K562 (cell line): ENCODE measurements around the gene AFM. TPM values are rescaled to one million over a fixed set of nuclear protein-coding genes. Genes with fewer than 3 reads are reported as not detected.

Experiments
- ATAC-seq: fragments of 200-7000 bp; cut with Tn5 transposase; 3 replicates; pipeline ENCODE4 v1.9.1; 2020; ENCODE audit warnings: moderate library complexity
- BruUV-seq: library from RNA; stranded (reverse); fragments of 400-500 nt; replicated peaks from 2 replicates; lab custom pipeline; 2021; lab: Mats Ljungman, UMichigan
- CTCF ChIA-PET: fragments of 300-600 bp; formaldehyde crosslinking; extraction: SDS; loops from one replicate; lab custom pipeline; 2021; ENCODE audit warnings: low intra/inter-chr PET ratio; lab: Yijun Ruan, JAX
- POLR2A ChIA-PET: fragments of 300-600, 350-650 bp; sonication (Branson Sonifier 250); formaldehyde crosslinking; extraction: SDS; loops from one replicate; lab custom pipeline; 2021; ENCODE audit warnings: antibody characterized with exemption, inconsistent platforms; lab: Yijun Ruan, JAX
- DNase-seq, 4 experiments: peaks; one replicate each; pipeline versions ENCODE4 v3.0.0 to v3.0.0-alpha.2; 2011 to 2018; ENCODE audit warnings: low spot score in 3 of 4, mixed read lengths in 3 of 4; ENCODE audit errors: extremely low read depth in 1 of 4
- FAIRE-seq: peaks from 2 replicates; lab custom pipeline; 2011; peaks lifted over from hg19 to GRCh38; lab: Jason Lieb, UNC
- H2AFZ ChIP-seq: 2 replicates; pipeline ENCODE4 v1.6.0; 2011; ENCODE audit warnings: low read depth, low read length, control low read depth, inconsistent platforms
- H3K27ac ChIP-seq: fragments of 200-600 bp; 3 replicates; pipeline ENCODE4 v1.8.0; 2011; ENCODE audit warnings: low read depth, mild to moderate bottlenecking, control low read depth, inconsistent platforms, low read length, moderate library complexity, mixed read lengths; ENCODE audit errors: extremely low read depth
- H3K27me3 ChIP-seq, 2 experiments: fragments of 300-600 bp in 1 of 2; 2 replicates in 1 of 2; 3 replicates in 1 of 2; pipeline versions ENCODE4 v1.6.0 to v1.8.0; 2011; ENCODE audit warnings: inconsistent platforms in 2 of 2, low read length in 2 of 2, mild to moderate bottlenecking in 1 of 2, mixed read lengths in 1 of 2, moderate library complexity in 1 of 2; ENCODE audit not compliant: control insufficient read depth in 2 of 2, insufficient read depth in 2 of 2
- H3K36me3 ChIP-seq: fragments of 300-600 bp; 3 replicates; pipeline ENCODE4 v1.8.0; 2011; ENCODE audit warnings: mild to moderate bottlenecking, low read length, inconsistent platforms; ENCODE audit not compliant: control insufficient read depth, insufficient read depth
- H3K4me1 ChIP-seq, 2 experiments: fragments of 200-600 bp in 1 of 2; replicated peaks in 1 of 2; 2 replicates in 1 of 2; 3 replicates in 1 of 2; pipeline versions ENCODE4 v1.5.1 to v1.8.0; 2011; ENCODE audit warnings: inconsistent platforms in 2 of 2, low read length in 2 of 2, mild to moderate bottlenecking in 1 of 2, mixed read lengths in 1 of 2, moderate library complexity in 1 of 2; ENCODE audit not compliant: control insufficient read depth in 2 of 2, insufficient read depth in 2 of 2
- H3K4me2 ChIP-seq: 2 replicates; pipeline ENCODE4 v1.6.1; 2011; ENCODE audit warnings: low read length, control low read depth, inconsistent platforms, mixed read lengths; ENCODE audit not compliant: insufficient read depth
- H3K4me3 ChIP-seq: fragments of 200-600 bp; sonication (generic), shearing (Covaris generic); 2 replicates; pipeline ENCODE4 v1.5.1; 2016; ENCODE audit warnings: control low read depth, inconsistent platforms
- H3K79me2 ChIP-seq: fragments of 200-600 bp; 3 replicates; pipeline ENCODE4 v1.8.0; 2011; ENCODE audit warnings: low read length, inconsistent platforms; ENCODE audit not compliant: control insufficient read depth, insufficient read depth
- H3K9ac ChIP-seq, 2 experiments: 2 replicates each; pipeline versions ENCODE4 v1.6.0 to v1.6.1; 2011; ENCODE audit warnings: low read depth in 2 of 2, low read length in 2 of 2, control low read depth in 1 of 2, inconsistent platforms in 1 of 2, mild to moderate bottlenecking in 1 of 2, mixed read lengths in 1 of 2; ENCODE audit not compliant: insufficient read depth in 1 of 2
- H3K9me1 ChIP-seq: one replicate; pipeline ENCODE4 v1.6.0; 2011; ENCODE audit warnings: inconsistent platforms, mild to moderate bottlenecking, low read length, moderate library complexity; ENCODE audit not compliant: control insufficient read depth, insufficient read depth
- H3K9me3 ChIP-seq: replicated peaks from 2 replicates; pipeline ENCODE4 v1.5.1; 2011; ENCODE audit warnings: low read depth, low read length, inconsistent platforms; ENCODE audit not compliant: control insufficient read depth, insufficient read depth
- H4K20me1 ChIP-seq: replicated peaks from 2 replicates; pipeline ENCODE4 v1.6.1; 2011; ENCODE audit warnings: low read length, inconsistent platforms, mixed read lengths; ENCODE audit not compliant: control insufficient read depth, insufficient read depth
- CCNT2 ChIP-seq: IDR thresholded peaks from 2 replicates; pipeline ENCODE4 v1.6.1; 2011; ENCODE audit warnings: borderline replicate concordance, low read depth, mild to moderate bottlenecking, moderate library complexity, mixed read lengths, low read length; ENCODE audit not compliant: insufficient read length; ENCODE audit errors: extremely low read depth
- DLX4 ChIP-seq: fragments of 250-450 bp; sonication (Bioruptor Pico); IDR thresholded peaks from 2 replicates; pipeline ENCODE4 v1.6.1; 2021; ENCODE audit warnings: mild to moderate bottlenecking
- ESRRB ChIP-seq: fragments of 250-450 bp; sonication (Bioruptor Pico); IDR thresholded peaks from 2 replicates; pipeline ENCODE4 v1.5.0; 2020; ENCODE audit warnings: mild to moderate bottlenecking, moderate library complexity, borderline replicate concordance
- FOXM1 ChIP-seq, 2 experiments: fragments of 450-650 bp in 1 of 2; sonication (generic) in 1 of 2; formaldehyde crosslinking in 1 of 2; IDR thresholded peaks; 2 replicates each; pipeline versions ENCODE4 v1.6.1 to v1.9.0; 2017 to 2022; ENCODE audit warnings: low read depth in 2 of 2, mild to moderate bottlenecking in 2 of 2, missing genetic modification reagents in 1 of 2, moderate library complexity in 1 of 2
- FUS ChIP-seq: fragments of 200-400 bp; formaldehyde crosslinking; optimal IDR thresholded peaks from 2 replicates; pipeline ENCODE3; 2017; ENCODE audit warnings: low read depth, low read length
- HMG20A ChIP-seq: fragments of 450-650 bp; formaldehyde crosslinking; conservative IDR thresholded peaks from 2 replicates; pipeline ENCODE4 v1.4.0; 2020; ENCODE audit warnings: mild to moderate bottlenecking, mixed read lengths
- NFATC3 ChIP-seq: fragments of 450-650 bp; IDR thresholded peaks from 2 replicates; pipeline ENCODE4 v1.6.1; 2017; ENCODE audit warnings: mild to moderate bottlenecking
- NFIX ChIP-seq: fragments of 250-450 bp; sonication (Bioruptor Pico); IDR thresholded peaks from 2 replicates; pipeline ENCODE4 v1.4.0; 2020; ENCODE audit warnings: low read depth, mild to moderate bottlenecking, moderate library complexity
- NKRF ChIP-seq: fragments of 450-650 bp; IDR thresholded peaks from 2 replicates; pipeline ENCODE4 v1.6.1; 2016; ENCODE audit warnings: borderline replicate concordance
- SAFB2 ChIP-seq: fragments of 200-400 bp; formaldehyde crosslinking; IDR thresholded peaks from 2 replicates; pipeline ENCODE4 v1.6.1; 2018; ENCODE audit warnings: borderline replicate concordance, low read length, low read depth, moderate library complexity; ENCODE audit not compliant: severe bottlenecking
- SMARCB1 ChIP-seq: IDR thresholded peaks from 2 replicates; pipeline ENCODE4 v1.6.1; 2011; ENCODE audit warnings: improper control_type of control experiment, low read depth; ENCODE audit not compliant: insufficient read length
- TEAD2 ChIP-seq: fragments of 450-650 bp; IDR thresholded peaks from 2 replicates; pipeline ENCODE4 v1.6.1; 2016; ENCODE audit warnings: missing genetic modification characterization, control low read depth, missing compliant biosample characterization
- ZBTB9 ChIP-seq: fragments of 450-650 bp; formaldehyde crosslinking; IDR thresholded peaks from 2 replicates; pipeline ENCODE4 v1.4.0; 2020; ENCODE audit warnings: mild to moderate bottlenecking, moderate library complexity
- ZHX1 ChIP-seq: fragments of 150-350 bp; conservative IDR thresholded peaks from 2 replicates; pipeline ENCODE4 v1.6.1; 2014; ENCODE audit warnings: low read length
- ZNF444 ChIP-seq: fragments of 250-450 bp; sonication (Bioruptor Pico); IDR thresholded peaks from 2 replicates; pipeline ENCODE4 v1.4.0; 2020; ENCODE audit warnings: mild to moderate bottlenecking, moderate library complexity
- ZNF830 ChIP-seq: fragments of 250-450 bp; sonication (Bioruptor Pico); IDR thresholded peaks from 2 replicates; pipeline ENCODE4 v1.5.0; 2021; ENCODE audit warnings: mild to moderate bottlenecking
- WGBS: fragments of 100-300 bp; shearing (Covaris generic); methylation state at CpG from one replicate; pipeline ENCODE4 v1.1.6; 2016; ENCODE audit warnings: low coverage, mixed read lengths; ENCODE audit not compliant: insufficient coverage; ENCODE audit errors: missing lambda C conversion rate; 5-methylcytosine and 5-hydroxymethylcytosine counted together
- in situ Hi-C: fragments of 300-500 bp; cut with MboI; formaldehyde crosslinking; loops from 4 replicates; pipeline ENCODE4 v1.15.0; 2018; ENCODE audit warnings: inconsistent platforms, mixed read lengths
- intact Hi-C: fragments of 100-400 bp; cut with micrococcal nuclease; formaldehyde crosslinking; loops from 2 replicates; pipeline ENCODE4 v1.14.2; 2022
- polyA plus RNA-seq, 8 experiments: library from polyadenylated mRNA; depleted of rRNA in 4 of 8; stranded (reverse) in 5 of 8; unstranded in 3 of 8; fragments of >200 nt; fragmentation: Nextera tagmentation in 2 of 8; fragmentation: Illumina TruSeq in 1 of 8; extraction: Ambion mirVana in 2 of 8; extraction: Trizol in 1 of 8; gene quantifications; 2 replicates each; pipeline versions ENCODE4 v1.2.1 to v1.2.3, GENCODE V29; 2011 to 2014; ENCODE audit warnings: inconsistent platforms in 1 of 8, missing spikeins in 1 of 8
- total RNA-seq, 7 experiments: library from RNA; depleted of rRNA in 6 of 7; stranded (reverse); fragments of >200 nt in 6 of 7; fragmentation: Illumina TruSeq in 2 of 7; extraction: Trizol in 2 of 7; gene quantifications; 2 replicates each; pipeline versions ENCODE4 v1.2.1 to v1.2.3, GENCODE V29; 2011 to 2021; ENCODE audit warnings: low replicate concordance in 1 of 7

The AFM gene
- total and polyA plus RNA-seq, 9 of the 15 experiments (the other 6 are each of a cell fraction or from before 2014, with no cell fraction given): 0.07 to 0.15 (median 0.12) TPM; not detected in 5

GRCh38 chr4:73454920-73455319 is 26.6 kb upstream of the AFM start:
- no peak overlapping the region for H3K4me3 ChIP-seq
- CTCF ChIA-PET: no interaction called here
- H3K27ac ChIP-seq: no peak overlapping the region
- in situ Hi-C loops: no loop called here
- H3K4me2 ChIP-seq: no peak overlapping the region
- H3K9ac ChIP-seq: no peak overlapping the region
- H3K9me1 ChIP-seq: no peaks in the 10 kb centered on the region
- no peak for ATAC-seq
- H3K4me1 ChIP-seq: peaks cover 5 to 17% of the 10 kb centered on the region in 2 experiments; a peak in 4 of 5 replicates
- H3K36me3 ChIP-seq: no peaks in the 10 kb centered on the region
- no peak for DNase-seq
- H3K79me2 ChIP-seq: no peaks in the 10 kb centered on the region
- TF ChIP-seq FOXM1 (IDR thresholded peaks at IDR 0.05; ENCODE audit: low read depth): no peak
- no peak for TF ChIP-seq FOXM1 (CRISPR knock-in tag; IDR thresholded peaks at IDR 0.05; ENCODE audit: low read depth)
- no peak for TF ChIP-seq ZBTB9 (CRISPR knock-in tag)
- TF ChIP-seq ZHX1: no peak
- no peak for TF ChIP-seq NFATC3
- no peak for TF ChIP-seq NFIX (CRISPR knock-in tag)
- no peak for TF ChIP-seq ZNF444 (CRISPR knock-in tag)
- TF ChIP-seq CCNT2: no peak
- no peak for TF ChIP-seq TEAD2 (tag)
- no peak for TF ChIP-seq HMG20A (CRISPR knock-in tag)
- TF ChIP-seq ZNF830 (CRISPR knock-in tag): no peak
- no peak for TF ChIP-seq SAFB2
- TF ChIP-seq NKRF: no peak
- no peak for TF ChIP-seq FUS
- no peak for TF ChIP-seq SMARCB1
- no peak for TF ChIP-seq ESRRB
- TF ChIP-seq DLX4 (CRISPR knock-in tag): no peak
- TF ChIP-seq, all 486 proteins: peak for 0
- intact Hi-C loops: no loop called here
- Histone ChIP-seq H3K9me3 (no peaks in the 10 kb centered on the region), H2AFZ (no peak overlapping the region), H3K27me3 (no peaks in the 10 kb centered on the region), H4K20me1 (no peaks in the 10 kb centered on the region)
- POLR2A ChIA-PET: no interaction called here
- BruUV-seq: no TSS peak
- no peak for FAIRE-seq
- 31% methylated on average over 3 of the region's 3 CpGs for WGBS
